SU-DHL-6 (cell line): Measurements from ENCODE around the gene MYOD1.

Source experiments
- H2AFZ ChIP-seq: fragments of 200-600 bp; sonication (generic); 2 replicates; pipeline ENCODE4 v1.6.1; 2014; ENCODE audit warnings: low read depth, mild to moderate bottlenecking, moderate library complexity, mixed read lengths, antibody characterized with exemption, low read length; ENCODE audit not compliant: severe bottlenecking
- H3F3A ChIP-seq: fragments of 200-600 bp; shearing (Covaris generic); 2 replicates; pipeline ENCODE4 v1.6.0; 2016; ENCODE audit warnings: antibody characterized with exemption, mild to moderate bottlenecking; ENCODE audit not compliant: insufficient read depth
- H3K27ac ChIP-seq: fragments of 200-600 bp; sonication (generic); 2 replicates; pipeline ENCODE4 v1.5.1; 2016; ENCODE audit warnings: low read depth, mild to moderate bottlenecking, low read length, moderate library complexity, mixed read lengths
- H3K27me3 ChIP-seq: fragments of 200-600 bp; sonication (generic), shearing (Covaris generic); 2 replicates; pipeline ENCODE4 v1.6.0; 2014; ENCODE audit warnings: mild to moderate bottlenecking, low read length
- H3K36me3 ChIP-seq: fragments of 200-600 bp; sonication (generic); 2 replicates; pipeline ENCODE4 v1.6.1; 2014; ENCODE audit warnings: mild to moderate bottlenecking, low read length, mixed read lengths
- H3K4me2 ChIP-seq: fragments of 300-600, 200-600 bp; shearing (Covaris generic), sonication (generic); 2 replicates; pipeline ENCODE4 v1.6.0; 2014; ENCODE audit warnings: low read length, low read depth, mild to moderate bottlenecking; ENCODE audit not compliant: poor library complexity, severe bottlenecking
- H3K4me3 ChIP-seq: fragments of 200-600 bp; sonication (generic); 2 replicates; pipeline ENCODE4 v1.5.1; 2014; ENCODE audit warnings: antibody characterized with exemption, low read length, mild to moderate bottlenecking, mixed read lengths; ENCODE audit not compliant: insufficient read depth, poor library complexity, severe bottlenecking
- H3K79me2 ChIP-seq: fragments of 200-600 bp; sonication (generic); 2 replicates; pipeline ENCODE4 v1.6.1; 2014; ENCODE audit warnings: mild to moderate bottlenecking, low read length, moderate library complexity; ENCODE audit not compliant: insufficient read depth
- H3K9ac ChIP-seq: fragments of 200-600 bp; sonication (generic); 2 replicates; pipeline ENCODE4 v1.7.0; 2014; ENCODE audit warnings: mild to moderate bottlenecking, low read length
- H3K9me2 ChIP-seq: fragments of 200-600 bp; sonication (generic); replicated peaks from 2 replicates; pipeline ENCODE4 v1.6.1; 2014; ENCODE audit warnings: low read length; ENCODE audit not compliant: insufficient read depth
- H3K9me3 ChIP-seq: fragments of 200-600 bp; sonication (generic); 2 replicates; pipeline ENCODE4 v1.6.1; 2014; ENCODE audit warnings: low read length, mixed read lengths; ENCODE audit not compliant: insufficient read depth
- H4K20me1 ChIP-seq: fragments of 200-600 bp; sonication (generic); 2 replicates; pipeline ENCODE4 v1.6.1; 2014; ENCODE audit warnings: low read depth, mild to moderate bottlenecking, antibody characterized with exemption, low read length, moderate library complexity, mixed read lengths
- EZH2phosphoT487 ChIP-seq: fragments of 200-600 bp; sonication (generic), shearing (Covaris generic); conservative IDR thresholded peaks from 2 replicates; pipeline ENCODE4 v1.6.1; 2018; ENCODE audit warnings: mild to moderate bottlenecking, antibody characterized with exemption, low read length, moderate library complexity, mixed read lengths
- TF ChIP-seq, protein P1 (sequence below): fragments of 200-600 bp; sonication (generic); IDR thresholded peaks from one replicate; pipeline ENCODE4 v1.5.1; 2017; ENCODE audit warnings: antibody characterized with exemption, mild to moderate bottlenecking, low read length, moderate library complexity; ENCODE audit not compliant: insufficient read depth, poor library complexity, severe bottlenecking

The MYOD1 gene

DNA sequence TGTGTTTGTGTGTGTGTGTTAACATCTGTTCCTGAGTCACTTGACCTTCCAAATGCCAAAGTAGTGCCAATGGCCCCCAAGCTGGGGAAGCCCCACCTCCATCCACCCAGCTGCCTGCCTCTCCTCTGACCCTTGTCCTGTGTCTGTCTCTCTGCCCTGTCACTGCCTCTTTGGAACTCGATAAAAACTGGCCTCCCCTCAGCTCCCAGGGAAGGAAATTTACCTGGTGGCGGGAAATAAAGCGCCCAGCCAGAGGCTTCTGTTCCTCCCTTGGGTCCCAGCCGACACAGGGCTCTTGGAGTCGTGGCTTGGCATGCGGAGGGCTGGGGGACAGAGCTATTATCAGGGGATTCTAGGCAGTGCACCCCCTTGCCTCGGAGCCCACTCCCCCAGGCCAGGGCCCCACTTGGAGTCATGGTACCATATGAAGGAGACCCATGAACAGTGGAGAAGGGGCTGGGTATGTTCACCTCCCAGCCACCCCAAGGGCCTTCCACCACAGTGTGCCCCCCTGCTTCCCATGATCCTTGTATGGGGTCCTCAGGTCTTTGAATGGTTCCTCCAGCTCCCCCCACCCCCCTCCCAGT lies 21.4 kb downstream of the MYOD1 start:
- TF ChIP-seq EZH2phosphoT487 = no peak
- TF ChIP-seq, protein P1, sequence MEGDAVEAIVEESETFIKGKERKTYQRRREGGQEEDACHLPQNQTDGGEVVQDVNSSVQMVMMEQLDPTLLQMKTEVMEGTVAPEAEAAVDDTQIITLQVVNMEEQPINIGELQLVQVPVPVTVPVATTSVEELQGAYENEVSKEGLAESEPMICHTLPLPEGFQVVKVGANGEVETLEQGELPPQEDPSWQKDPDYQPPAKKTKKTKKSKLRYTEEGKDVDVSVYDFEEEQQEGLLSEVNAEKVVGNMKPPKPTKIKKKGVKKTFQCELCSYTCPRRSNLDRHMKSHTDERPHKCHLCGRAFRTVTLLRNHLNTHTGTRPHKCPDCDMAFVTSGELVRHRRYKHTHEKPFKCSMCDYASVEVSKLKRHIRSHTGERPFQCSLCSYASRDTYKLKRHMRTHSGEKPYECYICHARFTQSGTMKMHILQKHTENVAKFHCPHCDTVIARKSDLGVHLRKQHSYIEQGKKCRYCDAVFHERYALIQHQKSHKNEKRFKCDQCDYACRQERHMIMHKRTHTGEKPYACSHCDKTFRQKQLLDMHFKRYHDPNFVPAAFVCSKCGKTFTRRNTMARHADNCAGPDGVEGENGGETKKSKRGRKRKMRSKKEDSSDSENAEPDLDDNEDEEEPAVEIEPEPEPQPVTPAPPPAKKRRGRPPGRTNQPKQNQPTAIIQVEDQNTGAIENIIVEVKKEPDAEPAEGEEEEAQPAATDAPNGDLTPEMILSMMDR = no peak
- Histone ChIP-seq H3K9me3 (no peaks in the 10 kb centered on the region), H3K27me3 (no peaks in the 10 kb centered on the region)

DNA sequence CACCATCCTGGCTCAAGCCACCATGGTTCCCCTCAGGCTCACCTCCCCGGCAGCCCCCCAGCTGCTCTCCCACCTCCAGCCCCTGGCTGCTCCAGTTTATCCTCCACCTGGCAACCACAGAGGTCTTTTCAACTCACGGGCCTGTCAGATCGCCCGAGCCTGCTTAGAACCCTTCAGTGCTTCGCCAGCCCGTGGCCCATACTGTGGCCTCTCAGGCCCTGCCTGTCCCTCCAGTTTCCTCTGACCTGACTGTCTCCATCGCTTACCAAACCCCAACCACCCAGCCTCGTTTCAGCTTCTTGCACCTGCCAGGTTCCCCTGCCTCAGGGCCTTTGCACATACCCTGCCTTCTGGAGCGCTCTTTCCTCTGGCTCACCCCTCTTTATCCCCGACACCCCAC lies 22.1 kb downstream of the MYOD1 start:
- Histone ChIP-seq H3K36me3 (no peaks in the 10 kb centered on the region), H2AFZ (no peak overlapping the region), H3K27me3 (no peaks in the 10 kb centered on the region), H3K9me2 (no peaks in the 10 kb centered on the region), H3K4me3 (no peak overlapping the region), H4K20me1 (no peaks in the 10 kb centered on the region), H3K9ac (no peak overlapping the region), H3K9me3 (no peaks in the 10 kb centered on the region), H3F3A (no peaks in the 10 kb centered on the region), H3K79me2 (no peaks in the 10 kb centered on the region), H3K4me2 (no peak overlapping the region), H3K27ac (no peak overlapping the region)
- no peak for TF ChIP-seq EZH2phosphoT487
- TF ChIP-seq, protein P1 = no peak

More for the DNA sequence above, 21.4 kb downstream of the MYOD1 start:
- Histone ChIP-seq H3K4me3 (no peak overlapping the region), H3K27ac (no peak overlapping the region), H4K20me1 (no peaks in the 10 kb centered on the region), H3K9ac (no peak overlapping the region), H3K9me2 (no peaks in the 10 kb centered on the region), H3K79me2 (no peaks in the 10 kb centered on the region), H2AFZ (no peak overlapping the region), H3F3A (no peaks in the 10 kb centered on the region), H3K4me2 (no peak overlapping the region), H3K36me3 (no peaks in the 10 kb centered on the region)

DNA sequence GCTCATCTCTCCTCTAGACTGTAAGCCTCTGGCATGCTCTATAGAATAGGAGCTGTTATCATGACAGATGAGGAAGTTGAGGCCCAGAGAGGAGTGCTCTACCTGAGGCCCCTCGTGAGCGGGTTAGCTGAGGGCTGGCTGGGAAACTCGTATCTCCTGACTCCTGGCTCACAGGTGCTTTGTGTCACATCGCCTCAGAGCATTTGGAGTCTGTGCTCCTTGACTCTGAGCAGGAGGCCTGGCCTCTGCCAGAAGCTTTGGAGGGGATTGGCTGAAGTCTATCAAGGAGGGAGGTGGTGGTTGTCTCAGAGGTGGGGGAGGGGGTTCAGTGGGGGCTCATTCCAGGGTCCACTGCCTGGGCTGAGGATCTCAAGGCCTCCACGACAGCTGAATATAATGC lies 22.6 kb downstream of the MYOD1 start:
- H4K20me1 ChIP-seq = no peaks in the 10 kb centered on the region
- H3K9me2 ChIP-seq = no peaks in the 10 kb centered on the region
- no peaks in the 10 kb centered on the region for H3F3A ChIP-seq
- H3K4me2 ChIP-seq = no peak overlapping the region
- H3K27ac ChIP-seq = no peak overlapping the region
- no peak overlapping the region for H3K4me3 ChIP-seq
- H3K27me3 ChIP-seq = no peaks in the 10 kb centered on the region
- TF ChIP-seq, protein P1 = no peak
- TF ChIP-seq EZH2phosphoT487 = no peak
- H2AFZ ChIP-seq = no peak overlapping the region
- no peaks in the 10 kb centered on the region for H3K36me3 ChIP-seq
- H3K9ac ChIP-seq = no peak overlapping the region
- H3K9me3 ChIP-seq = no peaks in the 10 kb centered on the region
- no peaks in the 10 kb centered on the region for H3K79me2 ChIP-seq
